ENCODE results near the gene TRRAP.
"Not testable (repeated sequence)": the region's sequence is repeated elsewhere in the genome, so short reads cannot be mapped to it uniquely, and the experiment has no call there.

Gene TRRAP

DNA sequence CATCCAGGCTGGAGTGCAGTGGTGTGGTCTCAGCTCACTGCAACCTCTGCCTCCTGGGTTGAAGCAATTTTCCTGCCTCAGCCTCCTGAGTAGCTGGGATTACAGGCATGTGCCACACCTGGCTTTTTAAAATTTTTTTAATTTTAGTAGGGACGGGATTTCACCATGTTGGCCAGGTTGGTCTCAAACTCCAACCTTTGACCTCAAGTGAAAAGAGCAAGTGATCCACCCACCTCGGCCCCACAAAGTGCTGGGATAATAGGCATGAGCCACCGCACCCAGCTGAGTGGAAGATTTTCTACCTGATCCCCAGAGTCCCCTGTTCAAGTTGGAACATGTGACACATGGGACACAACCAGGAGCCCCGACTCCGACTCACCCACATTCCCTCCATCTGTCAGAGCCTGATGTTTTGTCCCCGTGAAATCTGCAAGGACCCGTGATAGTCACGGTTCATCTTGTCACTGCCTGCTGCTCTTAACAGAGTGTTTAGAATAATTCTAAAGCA, 161.1 kb downstream of the TRRAP start:
- TF ChIP-seq JUND (IDR thresholded peaks at IDR 0.05; ENCODE audit: low read depth) = no peak
- in situ Hi-C loops (cut with HindIII; ENCODE audit: low pct_unique_long_range_greater_than_20kb, low sequenced_read_pairs) = no loop called here
- no peak for DNase-seq (ENCODE audit: low read depth in 1 of 2, low spot score in 1 of 2)

DNA sequence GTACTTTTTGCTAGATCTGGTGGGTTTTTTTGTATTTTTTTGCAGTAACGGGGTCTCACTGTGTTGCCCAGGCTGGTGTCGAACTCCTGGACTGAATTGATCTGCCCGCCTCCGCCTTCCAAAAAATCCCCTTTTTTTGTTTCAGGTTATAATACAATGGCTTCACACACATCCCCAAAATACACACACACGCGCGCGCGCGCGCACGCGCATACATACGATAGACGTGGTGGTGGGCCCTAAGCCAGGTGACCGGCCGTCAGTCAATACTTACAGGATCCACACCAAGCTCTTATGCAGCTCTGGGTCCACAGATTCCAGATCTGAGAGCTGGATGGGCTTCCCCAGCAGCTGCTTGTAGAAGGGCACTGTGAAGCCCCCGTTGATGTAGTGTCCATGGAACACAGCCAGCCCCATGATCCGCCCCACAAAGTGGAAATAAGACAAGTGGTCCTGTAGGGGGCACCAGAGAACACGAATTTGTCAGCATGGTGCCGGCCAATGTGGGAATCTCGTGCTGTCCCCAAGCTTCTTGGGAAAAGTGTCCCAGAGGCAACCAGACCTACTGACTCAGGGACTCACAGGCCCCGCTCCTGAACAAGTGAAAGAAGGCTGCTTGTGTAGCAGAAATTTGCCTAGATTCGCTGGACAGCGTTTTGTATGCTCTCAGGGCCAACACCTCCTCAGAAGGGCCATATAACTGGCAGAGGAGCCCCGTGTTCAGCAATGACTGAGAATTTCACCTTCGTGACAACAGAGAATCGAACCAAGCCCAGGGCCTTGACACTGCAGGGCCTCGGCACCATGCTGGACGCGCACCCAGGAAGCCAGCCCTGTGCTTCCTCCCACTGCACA, 162.0 kb downstream of the TRRAP start:
- no peak for TF ChIP-seq JUND (IDR thresholded peaks at IDR 0.05; ENCODE audit: low read depth)
- in situ Hi-C loops (cut with HindIII; ENCODE audit: low pct_unique_long_range_greater_than_20kb, low sequenced_read_pairs) = no loop called here
- DNase-seq (ENCODE audit: low read depth in 1 of 2, low spot score in 1 of 2) = peak; percentile 77 to 83

DNA sequence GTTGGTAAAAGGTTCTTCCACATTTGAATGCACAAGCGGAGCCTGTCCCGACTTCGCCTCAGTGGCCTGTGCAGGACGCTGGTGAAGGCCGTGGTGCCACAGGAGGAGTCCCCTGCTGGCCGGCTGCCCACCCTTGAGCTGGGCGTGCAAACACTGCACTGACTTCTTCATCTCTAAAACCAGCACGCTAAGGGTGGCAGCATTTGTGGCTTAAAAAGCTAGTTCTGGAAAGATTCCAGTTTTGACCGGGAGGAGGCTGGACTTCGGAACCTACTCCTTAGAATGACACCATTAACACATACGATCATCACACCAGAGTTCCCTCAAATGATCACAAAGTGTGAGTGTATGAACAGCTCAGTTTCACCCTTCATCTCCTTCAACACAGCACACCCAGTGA, 163.2 kb downstream of the TRRAP start:
- no peak for DNase-seq (ENCODE audit: low read depth in 1 of 2, low spot score in 1 of 2)
- TF ChIP-seq JUND (IDR thresholded peaks at IDR 0.05; ENCODE audit: low read depth) = no peak
- in situ Hi-C loops (cut with HindIII; ENCODE audit: low pct_unique_long_range_greater_than_20kb, low sequenced_read_pairs) = no loop called here

DNA sequence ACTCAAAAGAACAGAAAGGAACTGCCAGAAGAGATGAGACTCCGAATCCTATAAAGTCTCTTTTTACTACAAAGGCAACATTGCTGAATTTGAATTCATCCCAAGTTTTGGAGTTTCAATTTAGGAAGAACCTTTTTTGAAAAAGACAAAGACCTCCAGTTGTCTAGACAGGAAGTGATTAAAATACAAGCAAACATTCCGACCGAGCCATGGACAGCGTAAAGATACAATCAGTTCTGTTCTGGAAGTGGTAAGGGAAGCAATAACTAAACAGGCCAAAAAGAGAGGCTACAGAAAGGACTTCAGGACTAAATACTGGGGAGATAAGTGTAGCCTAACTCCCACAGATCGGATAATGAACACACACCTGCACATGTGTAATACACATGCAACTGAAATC, 164.6 kb downstream of the TRRAP start:
- no peak for DNase-seq (ENCODE audit: low read depth in 1 of 2, low spot score in 1 of 2)
- in situ Hi-C loops (cut with HindIII; ENCODE audit: low pct_unique_long_range_greater_than_20kb, low sequenced_read_pairs) = no loop called here
- TF ChIP-seq JUND (IDR thresholded peaks at IDR 0.05; ENCODE audit: low read depth) = no peak

DNA sequence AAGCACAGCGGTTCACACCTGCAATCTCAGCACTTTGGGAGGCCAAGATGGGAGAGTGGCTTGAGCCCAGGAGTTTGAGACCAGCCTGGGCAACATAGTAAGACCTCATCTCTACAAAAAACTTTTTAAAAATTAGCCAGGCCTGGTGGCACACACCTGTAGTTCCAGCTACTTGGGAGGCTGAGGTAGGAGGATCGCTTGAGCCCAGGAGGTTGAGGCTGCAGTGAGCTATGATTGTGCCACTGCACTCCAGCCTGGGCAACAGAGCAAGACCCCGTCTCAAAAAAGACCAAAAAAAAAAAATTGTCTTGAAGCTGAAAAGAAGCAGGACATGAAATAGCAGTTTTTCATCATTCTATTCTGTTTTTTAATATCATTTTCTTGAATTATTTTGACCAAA, 166.5 kb downstream of the TRRAP start:
- DNase-seq (ENCODE audit: low read depth in 1 of 2, low spot score in 1 of 2); in situ Hi-C loops (cut with HindIII; ENCODE audit: low pct_unique_long_range_greater_than_20kb, low sequenced_read_pairs): not testable (repeated sequence)

DNA sequence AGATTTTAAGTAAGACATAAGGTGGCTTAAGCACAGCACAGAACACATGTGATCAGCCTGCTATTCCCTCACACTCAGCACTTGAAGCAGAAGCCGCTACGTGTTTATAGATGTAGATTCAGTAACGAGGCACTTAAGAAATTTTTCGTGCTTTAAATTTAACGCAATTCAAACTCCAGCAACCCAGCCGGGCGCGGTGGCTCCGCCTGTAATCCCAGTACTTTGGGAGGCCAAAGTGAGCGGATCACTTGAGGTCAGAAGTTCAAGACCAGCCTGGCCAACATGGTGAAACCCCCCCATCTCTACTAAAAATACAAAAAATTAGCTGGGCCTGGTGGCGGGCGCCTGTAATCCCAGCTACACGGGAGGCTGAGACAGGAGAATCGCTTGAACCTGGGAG, 167.9 kb downstream of the TRRAP start:
- DNase-seq (ENCODE audit: low read depth in 1 of 2, low spot score in 1 of 2); in situ Hi-C loops (cut with HindIII; ENCODE audit: low pct_unique_long_range_greater_than_20kb, low sequenced_read_pairs): not testable (repeated sequence)

DNA sequence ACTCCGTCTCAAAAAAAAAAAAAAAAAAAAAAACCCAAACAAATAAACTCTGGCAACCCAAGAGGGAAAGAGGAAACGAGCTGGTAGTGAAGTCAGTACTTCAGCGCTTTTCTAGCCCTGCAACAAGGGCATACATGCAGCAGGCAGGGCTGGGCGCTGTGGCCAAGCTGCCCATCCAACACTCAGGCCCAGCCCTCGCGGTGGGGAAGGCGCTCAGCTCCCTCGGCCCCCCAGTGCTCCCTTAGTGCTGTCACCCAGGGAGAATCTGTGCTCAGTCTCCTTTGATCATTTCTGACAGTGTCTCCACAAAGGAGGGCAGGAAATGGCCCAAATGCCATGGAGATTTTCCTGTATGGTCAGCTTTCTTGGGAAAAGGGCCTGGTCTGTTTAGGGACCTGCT, 168.4 kb downstream of the TRRAP start:
- in situ Hi-C loops (cut with HindIII; ENCODE audit: low pct_unique_long_range_greater_than_20kb, low sequenced_read_pairs) = no loop called here
- DNase-seq (ENCODE audit: low read depth in 1 of 2, low spot score in 1 of 2) = no peak
- no peak for TF ChIP-seq JUND (IDR thresholded peaks at IDR 0.05; ENCODE audit: low read depth)

DNA sequence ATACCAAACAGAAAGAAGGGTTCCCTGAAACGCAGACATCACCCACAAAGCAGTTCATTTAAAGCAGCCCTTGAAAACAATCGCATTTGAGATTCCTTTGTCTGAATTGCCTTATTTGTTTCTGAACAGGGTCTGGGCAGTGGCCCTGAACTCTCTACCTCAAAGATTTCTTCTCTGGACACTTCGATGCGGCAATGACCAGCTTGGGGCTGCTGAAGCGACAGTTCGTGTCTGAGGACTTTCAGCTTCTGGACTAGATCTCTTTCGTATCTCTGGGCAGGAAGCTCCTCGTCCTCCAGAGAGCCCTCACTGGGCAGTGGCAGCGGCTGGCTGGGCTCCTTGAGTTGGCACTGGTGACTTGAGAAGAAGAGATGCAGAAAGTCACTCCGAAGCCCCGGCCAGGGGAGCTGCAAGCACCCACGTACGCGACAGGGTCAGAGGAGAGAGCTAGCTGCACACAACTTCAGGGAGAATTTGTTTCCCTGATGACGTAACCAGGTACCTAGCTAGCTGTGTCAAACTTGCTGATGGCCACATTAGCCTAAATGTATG, 169.3 kb downstream of the TRRAP start:
- in situ Hi-C loops (cut with HindIII; ENCODE audit: low pct_unique_long_range_greater_than_20kb, low sequenced_read_pairs) = no loop called here
- DNase-seq (ENCODE audit: low read depth in 1 of 2, low spot score in 1 of 2) = no peak
- no peak for TF ChIP-seq JUND (IDR thresholded peaks at IDR 0.05; ENCODE audit: low read depth)

DNA sequence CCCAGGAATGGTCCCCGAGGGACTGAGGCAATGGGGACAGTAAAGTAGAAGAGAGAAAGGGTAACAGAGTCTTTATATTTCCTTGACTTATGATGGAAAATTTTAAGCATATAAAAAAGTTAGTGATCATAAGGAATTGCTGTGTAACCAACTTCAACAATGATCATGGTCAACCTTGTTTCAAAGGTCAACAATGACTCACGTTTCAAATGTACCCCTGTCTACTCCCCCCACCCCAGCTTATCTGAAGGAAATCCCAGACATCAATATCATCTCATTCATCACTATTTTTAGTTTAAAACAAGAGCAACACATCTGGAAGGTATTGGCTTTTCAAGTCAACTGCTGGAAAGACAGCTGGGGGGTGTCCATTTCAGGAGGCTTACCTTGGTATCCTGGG, 172.6 kb downstream of the TRRAP start:
- DNase-seq (ENCODE audit: low read depth in 1 of 2, low spot score in 1 of 2) = no peak
- TF ChIP-seq JUND (IDR thresholded peaks at IDR 0.05; ENCODE audit: low read depth) = no peak
- in situ Hi-C loops (cut with HindIII; ENCODE audit: low pct_unique_long_range_greater_than_20kb, low sequenced_read_pairs) = no loop called here

DNA sequence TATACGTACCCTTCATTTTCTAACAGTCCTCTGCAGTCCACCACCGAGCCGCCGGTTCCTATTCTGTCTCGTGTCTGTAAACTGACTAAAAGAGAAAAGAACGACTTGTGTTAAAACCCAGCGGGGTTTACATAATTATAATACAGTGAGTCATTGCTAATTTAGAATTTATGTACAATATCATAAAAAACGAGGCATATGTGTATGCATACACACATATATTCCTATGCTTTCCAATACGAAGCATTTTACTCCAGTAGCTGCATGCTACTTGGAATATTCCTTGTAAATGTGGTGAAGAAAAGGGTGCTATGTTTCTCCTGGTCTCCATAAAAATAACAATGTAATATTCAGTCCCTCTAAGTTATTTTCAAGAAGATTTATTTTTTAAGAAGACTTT, 176.4 kb downstream of the TRRAP start:
- in situ Hi-C loops (cut with HindIII; ENCODE audit: low pct_unique_long_range_greater_than_20kb, low sequenced_read_pairs) = no loop called here
- no peak for DNase-seq (ENCODE audit: low read depth in 1 of 2, low spot score in 1 of 2)
- TF ChIP-seq JUND (IDR thresholded peaks at IDR 0.05; ENCODE audit: low read depth) = no peak

DNA sequence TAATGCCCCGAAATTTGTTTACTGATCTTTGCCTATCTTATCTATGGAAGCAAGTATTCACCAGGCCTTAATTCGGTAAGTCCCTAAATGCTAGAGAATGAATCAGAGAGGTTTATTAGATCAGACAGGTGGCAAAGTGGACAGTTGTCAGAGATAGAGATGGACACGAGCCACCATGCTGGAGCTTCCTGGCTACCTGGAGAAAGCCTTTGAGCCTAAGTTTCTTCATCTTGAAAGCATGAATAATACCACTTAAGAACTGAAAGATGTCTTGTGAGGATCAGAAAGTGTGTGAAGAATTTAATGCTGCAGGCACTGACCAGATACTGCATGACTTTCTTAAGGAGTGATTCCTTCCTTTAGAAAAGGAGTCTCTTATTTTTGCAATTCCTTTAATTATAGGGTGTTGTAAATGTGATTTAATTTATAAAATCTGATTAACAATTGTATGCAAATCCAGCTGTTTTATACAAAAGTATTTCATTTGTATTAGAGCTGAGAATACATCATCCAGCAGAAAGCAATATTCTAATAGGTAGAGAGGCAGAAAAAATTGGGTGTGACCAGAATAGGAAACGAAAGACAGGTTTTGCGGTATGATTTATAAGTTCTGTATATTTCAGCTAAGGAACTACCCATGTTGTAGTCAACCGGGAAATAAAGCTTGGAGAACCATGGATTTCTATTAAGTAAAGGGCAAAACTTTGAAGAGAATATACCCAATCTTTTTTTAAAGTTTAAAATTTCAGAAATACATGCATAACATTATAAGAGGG, 182.9 kb downstream of the TRRAP start:
- no peak for DNase-seq (ENCODE audit: low read depth in 1 of 2, low spot score in 1 of 2)
- no peak for TF ChIP-seq JUND (IDR thresholded peaks at IDR 0.05; ENCODE audit: low read depth)
- in situ Hi-C loops (cut with HindIII; ENCODE audit: low pct_unique_long_range_greater_than_20kb, low sequenced_read_pairs) = no loop called here
